Measurements from ENCODE around the gene MIA.
"Not testable (repeated sequence)": the region's sequence is repeated elsewhere in the genome, so short reads cannot be mapped to it uniquely, and the experiment has no call there.

The MIA gene

GRCh38 chr19:40781140-40781539 is 5.8 kb downstream of the MIA start:
- DNase-seq = no peak

- DNase-seq = no peak
Observed at GRCh38 chr19:40783711-40784110, 8.4 kb downstream of the MIA start.

GRCh38 chr19:40784146-40784545 is 8.8 kb downstream of the MIA start:
- not testable (repeated sequence) for DNase-seq

GRCh38 chr19:40785526-40785925 is 10.2 kb downstream of the MIA start:
- DNase-seq = no peak

- DNase-seq = no peak
Observed at GRCh38 chr19:40786060-40787037, 11.0 kb downstream of the MIA start.

- no peak for DNase-seq
Observed at GRCh38 chr19:40791349-40791748, 16.0 kb downstream of the MIA start.

- DNase-seq = no peak
Observed at GRCh38 chr19:40791996-40792395, 16.7 kb downstream of the MIA start.

GRCh38 chr19:40797166-40797962 is 22.0 kb downstream of the MIA start:
- no peak for DNase-seq

- no peak for DNase-seq
Observed at GRCh38 chr19:40797963-40798682, 22.8 kb downstream of the MIA start.

- DNase-seq = peak; percentile 96
Observed at GRCh38 chr19:40798683-40799557, 23.6 kb downstream of the MIA start, which contains the start of gene EGLN2. EGLN2 (plus strand) TSS chr19:40799191; CDS start chr19:40800573, 1,382 bp downstream.

GRCh38 chr19:40799558-40800338 is 24.4 kb downstream of the MIA start:
- no peak for DNase-seq

- no peak for DNase-seq
Observed at GRCh38 chr19:40800339-40800996, 25.1 kb downstream of the MIA start.

GRCh38 chr19:40800997-40801377 is 25.7 kb downstream of the MIA start:
- no peak for DNase-seq

GRCh38 chr19:40801426-40802299 is 26.3 kb downstream of the MIA start:
- no peak for DNase-seq

- no peak for DNase-seq
Observed at GRCh38 chr19:40802300-40803169, 27.2 kb downstream of the MIA start.

- DNase-seq = no peak
Observed at GRCh38 chr19:40803170-40803856, 28.0 kb downstream of the MIA start.

- no peak for DNase-seq
Observed at GRCh38 chr19:40803857-40804782, 28.8 kb downstream of the MIA start.
